ENCODE results near the gene SCO1. TPM values are rescaled to one million over a fixed set of nuclear protein-coding genes. Genes with fewer than 3 reads are reported as not detected.

Gene SCO1
- total RNA-seq, 1 experiment from 2014 or later, result 60.3 TPM

GRCh38 chr17:10648956-10649355, 48.4 kb downstream of the SCO1 start:
- H3K9ac ChIP-seq (ENCODE audit: extremely low read depth, insufficient read length, low read length), result no peak overlapping the region
- TF ChIP-seq, protein P1, sequence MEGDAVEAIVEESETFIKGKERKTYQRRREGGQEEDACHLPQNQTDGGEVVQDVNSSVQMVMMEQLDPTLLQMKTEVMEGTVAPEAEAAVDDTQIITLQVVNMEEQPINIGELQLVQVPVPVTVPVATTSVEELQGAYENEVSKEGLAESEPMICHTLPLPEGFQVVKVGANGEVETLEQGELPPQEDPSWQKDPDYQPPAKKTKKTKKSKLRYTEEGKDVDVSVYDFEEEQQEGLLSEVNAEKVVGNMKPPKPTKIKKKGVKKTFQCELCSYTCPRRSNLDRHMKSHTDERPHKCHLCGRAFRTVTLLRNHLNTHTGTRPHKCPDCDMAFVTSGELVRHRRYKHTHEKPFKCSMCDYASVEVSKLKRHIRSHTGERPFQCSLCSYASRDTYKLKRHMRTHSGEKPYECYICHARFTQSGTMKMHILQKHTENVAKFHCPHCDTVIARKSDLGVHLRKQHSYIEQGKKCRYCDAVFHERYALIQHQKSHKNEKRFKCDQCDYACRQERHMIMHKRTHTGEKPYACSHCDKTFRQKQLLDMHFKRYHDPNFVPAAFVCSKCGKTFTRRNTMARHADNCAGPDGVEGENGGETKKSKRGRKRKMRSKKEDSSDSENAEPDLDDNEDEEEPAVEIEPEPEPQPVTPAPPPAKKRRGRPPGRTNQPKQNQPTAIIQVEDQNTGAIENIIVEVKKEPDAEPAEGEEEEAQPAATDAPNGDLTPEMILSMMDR (conservative IDR thresholded peaks at IDR 0.05), result no peak
- no peak overlapping the region for H4K91ac ChIP-seq (ENCODE audit: insufficient read length, low read depth, low read length)
- H3K27ac Mint-ChIP-seq, result no peak overlapping the region
- H3K4me1 Mint-ChIP-seq, result no peaks in the 10 kb centered on the region; a peak in 1 of 4 replicates
- no peak overlapping the region for H4K8ac ChIP-seq (replicated peaks; ENCODE audit: insufficient read length, low read depth, low read length)
- H3K9me3 Mint-ChIP-seq, result no peaks in the 10 kb centered on the region
- no peak overlapping the region for H2BK20ac ChIP-seq (ENCODE audit: low read depth, low read length, poor library complexity, severe bottlenecking)
- H3K18ac ChIP-seq (ENCODE audit: insufficient read length, low read depth, low read length), result no peak overlapping the region
- H3K14ac ChIP-seq (ENCODE audit: insufficient read depth, low read length), result no peak overlapping the region
- H2BK12ac ChIP-seq (ENCODE audit: insufficient read length, low read depth, low read length), result no peak overlapping the region
- no peaks in the 10 kb centered on the region for H3K4me1 ChIP-seq (ENCODE audit: insufficient read depth, low read length)
- no peak overlapping the region for H3K27ac ChIP-seq (ENCODE audit: insufficient read length, low read depth, low read length)
- no peaks in the 10 kb centered on the region for H3K79me1 ChIP-seq (ENCODE audit: insufficient read depth, low read depth, low read length, poor library complexity, severe bottlenecking)
- no peaks in the 10 kb centered on the region for H3K79me2 ChIP-seq (ENCODE audit: insufficient read depth, low read length)
- no peak overlapping the region for H3K4me3 Mint-ChIP-seq
- H3K23ac ChIP-seq (ENCODE audit: insufficient read length, low read depth, low read length), result no peak overlapping the region
- H3K4me2 ChIP-seq (ENCODE audit: insufficient read depth, insufficient read length, low read length), result no peak overlapping the region
- no peak overlapping the region for H2BK5ac ChIP-seq (ENCODE audit: insufficient read length, low read length)
- H4K20me1 ChIP-seq (ENCODE audit: control insufficient read depth, insufficient read depth, insufficient read length), result no peaks in the 10 kb centered on the region
- no peak overlapping the region for H2BK120ac ChIP-seq (ENCODE audit: low read depth, low read length, poor library complexity, severe bottlenecking)
- no peaks in the 10 kb centered on the region; a peak in 1 of 7 replicates for H3K36me3 Mint-ChIP-seq (ENCODE audit: insufficient read depth in 1 of 3, low read depth in 3 of 3)
- no peaks in the 10 kb centered on the region for H3K23me2 ChIP-seq (ENCODE audit: insufficient read length, low read depth, low read length, poor library complexity, severe bottlenecking)
- DNase-seq, result no peak
- H2BK15ac ChIP-seq (ENCODE audit: low read depth, low read length), result no peak overlapping the region
- WGBS (ENCODE audit: extremely low coverage, insufficient read length, low lambda C conversion rate), result no CpG with 5 or more reads among the region's 3 CpGs
- H3K9me3 ChIP-seq (ENCODE audit: control insufficient read depth, low read depth, low read length), result no peaks in the 10 kb centered on the region
- H3K27me3 Mint-ChIP-seq (ENCODE audit: low read depth), result no peaks in the 10 kb centered on the region; the same call in none of the 2 replicates
- H3K27me3 ChIP-seq (ENCODE audit: insufficient read depth, low read length), result no peaks in the 10 kb centered on the region
- H3K4ac ChIP-seq (ENCODE audit: low read depth, low read length), result no peak overlapping the region
- H3T11ph ChIP-seq (ENCODE audit: low read length), result no peak overlapping the region
- H3K56ac ChIP-seq (ENCODE audit: insufficient read length, low read depth, low read length), result no peak overlapping the region
- H2AK5ac ChIP-seq (ENCODE audit: insufficient read length, low read length), result no peak overlapping the region
- no peak overlapping the region for H2AFZ ChIP-seq (ENCODE audit: low read length)
- no peak overlapping the region for H4K5ac ChIP-seq (ENCODE audit: insufficient read length, low read depth, low read length)
